HG03457 (cell line): ENCODE measurements around the gene HOOK2.
"Not testable (repeated sequence)": the region's sequence is repeated elsewhere in the genome, so short reads cannot be mapped to it uniquely, and the experiment has no call there.

Source experiments
- ATAC-seq: cut with Tn5 transposase; IDR thresholded peaks from one replicate; pipeline ENCODE4 v1.9.1; 2021; ENCODE audit warnings: moderate number of reproducible peaks; ENCODE audit not compliant: unreplicated experiment

The HOOK2 gene

DNA sequence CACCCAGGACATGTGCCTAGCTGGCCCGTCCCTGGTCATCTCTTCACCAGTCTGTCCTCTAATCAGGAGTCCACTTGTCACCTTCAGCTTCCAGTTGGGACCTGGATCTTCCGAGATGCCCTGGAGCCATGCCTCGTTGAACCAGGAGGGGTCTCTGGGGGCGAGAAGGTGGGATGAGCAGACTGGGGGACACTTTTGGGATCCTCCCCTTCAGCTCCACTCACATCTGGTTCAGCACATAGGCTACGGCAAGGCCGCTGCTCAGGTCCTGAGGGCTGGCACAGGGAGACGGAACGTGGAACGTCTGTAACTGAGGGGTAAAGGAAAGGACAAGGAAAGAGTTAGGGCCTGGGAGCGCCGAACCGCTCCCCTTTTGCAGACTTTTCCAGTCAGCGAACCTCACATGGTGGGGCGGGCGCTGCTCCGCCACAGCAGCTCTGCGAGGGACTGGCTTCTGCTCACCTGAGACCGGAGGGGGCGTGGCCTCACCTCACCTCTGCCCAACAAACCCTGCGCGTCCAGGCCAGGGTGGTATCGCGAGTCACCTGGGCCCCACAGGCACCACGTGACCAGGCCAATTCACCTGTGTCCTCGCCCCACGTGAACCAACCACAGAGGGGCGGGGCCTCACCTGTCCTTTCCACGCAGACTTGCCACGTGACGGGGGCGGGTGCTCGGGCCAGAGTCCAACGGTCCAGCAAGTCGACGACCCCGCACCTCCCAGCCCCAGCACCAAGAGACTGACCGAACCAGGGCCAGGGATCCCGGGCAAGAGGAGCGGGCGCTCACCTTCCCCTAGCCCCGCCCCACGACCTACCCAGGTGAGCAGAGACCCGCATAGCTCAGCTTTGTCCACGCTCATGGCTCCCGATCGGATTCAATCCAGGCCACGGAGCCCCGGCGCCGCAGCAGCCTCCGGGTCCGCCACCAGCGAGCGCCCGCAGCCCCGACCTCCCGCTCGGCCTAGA lies at the start of gene HOOK2:
TSS of gene HOOK2 (minus strand) at position 965 of the 968 bp plus-strand sequence. CDS start at position 862, 103 bp downstream.
- ATAC-seq = no peak

GRCh38 chr19:12821761-12822160 lies 46.4 kb upstream of the HOOK2 start:
- ATAC-seq = no peak

DNA sequence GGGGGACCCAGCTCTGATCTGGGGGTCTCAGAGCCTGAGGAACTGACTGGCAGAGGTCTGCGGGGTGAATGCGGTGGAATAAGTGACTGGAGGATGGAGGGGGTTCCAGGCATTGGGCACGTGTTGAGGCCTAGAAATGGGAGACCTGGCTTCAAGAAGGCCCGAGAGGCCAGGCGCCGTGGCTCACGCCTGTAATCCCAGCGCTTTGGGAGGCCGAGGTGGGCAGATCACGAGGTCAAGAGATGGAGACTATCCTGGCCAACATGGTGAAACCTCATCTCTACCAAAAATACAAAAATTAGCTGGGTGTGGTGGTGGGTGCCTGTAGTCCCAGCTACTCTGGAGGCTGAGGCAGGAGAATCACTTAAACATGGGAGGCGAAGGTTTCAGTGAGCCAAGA lies 42.5 kb upstream of the HOOK2 start:
- ATAC-seq = not testable (repeated sequence)

DNA sequence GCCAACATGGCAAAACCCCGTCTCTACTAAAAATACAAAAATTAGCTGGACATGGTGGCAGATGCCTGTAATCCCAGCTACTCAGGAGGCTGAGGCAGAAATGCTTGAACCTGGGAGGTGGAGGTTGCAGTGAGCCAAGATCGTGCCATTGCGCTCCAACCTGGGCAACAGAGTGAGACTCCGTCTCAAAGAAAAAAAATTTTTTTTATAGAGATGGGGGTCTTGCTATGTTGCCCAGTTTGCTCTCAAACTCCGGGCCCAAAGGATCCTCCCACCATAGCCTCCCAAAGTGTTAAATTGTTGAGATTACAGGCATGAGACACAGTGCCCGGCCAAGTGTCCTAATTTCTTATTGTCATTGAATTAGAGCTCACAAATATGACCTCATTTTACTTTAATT lies 41.8 kb upstream of the HOOK2 start:
- not testable (repeated sequence) for ATAC-seq

DNA sequence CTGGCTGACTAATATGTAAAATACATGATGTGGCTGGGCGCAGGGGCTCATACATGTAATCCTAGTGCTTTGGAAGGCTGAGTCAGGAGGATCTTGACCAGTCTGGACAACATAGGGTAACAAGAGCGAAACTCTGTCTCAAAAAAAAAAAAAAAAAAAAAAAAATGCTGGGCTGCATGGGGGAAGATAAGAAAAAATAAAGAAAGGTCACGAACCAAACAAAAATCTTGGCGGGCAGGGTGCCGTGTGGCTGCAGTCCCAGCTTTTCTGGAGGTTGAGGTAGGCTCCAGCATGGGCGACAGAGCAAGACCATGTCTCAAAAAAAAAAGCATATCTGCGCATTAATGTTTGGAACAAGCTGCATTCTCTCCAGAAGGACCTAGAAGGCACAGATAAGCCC lies 39.7 kb upstream of the HOOK2 start:
- ATAC-seq = no peak

DNA sequence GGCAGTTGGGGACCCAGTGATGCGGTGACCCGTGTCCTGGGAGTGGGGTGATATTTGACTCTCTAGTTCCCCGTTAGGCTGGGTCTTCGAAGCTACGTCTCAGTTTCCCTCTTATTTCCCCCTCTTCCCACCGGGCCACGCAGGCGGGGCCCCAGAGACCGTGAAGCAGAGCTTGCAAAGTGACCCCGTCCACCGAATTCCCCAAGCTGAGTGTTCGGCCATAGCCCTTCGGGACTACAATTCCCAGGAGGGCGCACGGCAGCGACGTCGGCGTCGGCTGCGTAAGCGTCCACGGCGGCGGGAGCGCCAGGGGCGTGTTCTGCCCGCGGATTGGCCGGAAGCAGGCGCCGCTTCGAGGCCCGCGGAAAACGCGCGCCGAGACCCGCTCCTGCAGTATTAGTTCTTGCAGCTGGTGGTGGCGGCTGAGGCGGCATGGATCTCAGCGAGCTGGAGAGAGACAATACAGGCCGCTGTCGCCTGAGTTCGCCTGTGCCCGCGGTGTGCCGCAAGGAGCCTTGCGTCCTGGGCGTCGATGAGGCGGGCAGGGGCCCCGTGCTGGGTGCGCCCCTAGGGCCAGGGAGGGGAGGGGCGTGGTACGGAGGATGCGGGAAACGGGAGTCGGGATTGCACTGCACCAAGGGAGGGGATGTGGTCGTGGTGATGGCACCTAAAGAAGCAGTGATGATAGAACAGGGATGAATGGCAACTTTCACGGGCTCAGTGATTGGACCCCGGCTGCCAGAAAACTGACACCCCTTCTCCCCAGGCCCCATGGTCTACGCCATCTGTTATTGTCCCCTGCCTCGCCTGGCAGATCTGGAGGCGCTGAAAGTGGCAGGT lies 31.1 kb upstream of the HOOK2 start, which contains the start of gene RNASEH2A:
TSS of gene RNASEH2A (plus strand) at position 343 of the 840 bp plus-strand sequence. CDS start at position 433, 90 bp downstream.
- ATAC-seq = no peak

GRCh38 chr19:12804051-12804450 lies 28.7 kb upstream of the HOOK2 start:
- no peak for ATAC-seq

GRCh38 chr19:12802267-12803106 lies 27.1 kb upstream of the HOOK2 start:
- ATAC-seq = no peak

- ATAC-seq = no peak
Measured at GRCh38 chr19:12801466-12802266, 26.3 kb upstream of the HOOK2 start, which contains the start of the genes PRDX2 and THSD8. Gene PRDX2, minus strand, starts transcription at chr19:12801800. Its CDS starts 539 bp downstream, at chr19:12801261. Gene THSD8, plus strand, starts transcription at chr19:12802069. Its CDS starts 3 bp downstream, at chr19:12802072.

- ATAC-seq = no peak
Measured at GRCh38 chr19:12800923-12801465, 25.6 kb upstream of the HOOK2 start.

GRCh38 chr19:12800466-12800770 lies 25.1 kb upstream of the HOOK2 start:
- ATAC-seq = no peak

- ATAC-seq = no peak
Measured at GRCh38 chr19:12799742-12800465, 24.6 kb upstream of the HOOK2 start.

DNA sequence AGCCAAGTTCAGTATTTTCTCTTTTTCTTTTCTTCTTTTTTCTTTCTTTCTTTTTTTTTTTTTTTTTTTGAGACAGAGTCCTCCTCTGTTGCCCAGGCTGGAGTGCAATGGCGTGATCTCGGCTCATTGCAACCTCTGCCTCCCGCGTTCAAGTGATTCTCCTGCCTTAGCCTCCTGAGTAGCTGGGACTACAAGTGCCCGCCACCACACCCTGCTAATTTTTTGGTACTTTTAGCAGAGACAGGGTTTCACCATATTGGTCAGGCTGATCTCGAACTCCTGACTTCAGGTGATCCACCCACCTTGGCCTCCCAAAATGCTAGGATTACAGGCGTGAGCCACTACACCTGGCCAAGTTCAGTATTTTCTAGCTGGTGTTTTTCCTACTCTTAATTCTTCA lies 22.3 kb upstream of the HOOK2 start:
- not testable (repeated sequence) for ATAC-seq

- ATAC-seq = no peak
Measured at GRCh38 chr19:12797141-12797587, 21.8 kb upstream of the HOOK2 start.

DNA sequence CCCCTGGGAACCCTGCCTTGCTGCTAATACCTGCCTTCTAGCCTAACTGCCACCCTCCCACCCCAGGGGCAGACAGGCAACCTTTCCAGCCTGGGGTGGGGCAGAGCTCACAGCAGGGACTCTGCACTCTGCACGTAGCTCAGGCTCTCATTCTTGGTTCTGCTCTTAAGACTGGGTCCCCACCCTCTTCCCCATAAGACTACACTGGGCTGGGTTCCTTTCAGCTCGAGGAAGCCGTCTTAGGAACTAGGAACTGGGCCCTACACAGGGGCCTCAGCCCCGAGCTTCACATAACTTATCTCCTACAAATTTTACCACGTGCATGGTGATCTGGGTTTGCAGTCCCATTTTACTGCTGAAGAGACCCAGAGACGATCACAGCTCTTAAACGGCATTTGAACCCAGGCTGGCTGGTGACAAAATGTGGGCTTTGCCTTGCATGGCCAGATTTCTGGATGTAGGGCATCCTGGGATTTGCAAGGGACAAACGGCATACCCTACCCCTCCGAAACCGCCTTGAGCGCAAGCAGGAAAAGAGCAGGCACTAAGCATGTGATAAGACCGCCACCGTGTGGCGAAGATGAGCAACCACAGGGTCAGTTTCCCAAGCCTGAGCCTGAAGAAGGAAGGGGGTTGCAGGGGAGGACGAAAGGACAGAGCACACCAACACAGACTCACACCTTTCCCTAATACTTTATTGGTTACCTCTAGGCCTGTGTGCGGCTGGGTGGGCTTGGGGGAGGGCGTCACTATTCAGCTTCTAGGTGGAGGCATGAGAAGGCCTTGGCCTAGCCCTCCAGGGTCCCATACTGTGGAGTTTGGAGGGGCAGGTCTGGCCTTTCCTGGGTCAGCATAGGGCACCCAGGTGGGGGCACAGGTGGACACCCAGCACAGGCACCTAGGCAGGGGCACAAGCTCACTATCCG lies 21.1 kb upstream of the HOOK2 start:
- ATAC-seq = no peak

DNA sequence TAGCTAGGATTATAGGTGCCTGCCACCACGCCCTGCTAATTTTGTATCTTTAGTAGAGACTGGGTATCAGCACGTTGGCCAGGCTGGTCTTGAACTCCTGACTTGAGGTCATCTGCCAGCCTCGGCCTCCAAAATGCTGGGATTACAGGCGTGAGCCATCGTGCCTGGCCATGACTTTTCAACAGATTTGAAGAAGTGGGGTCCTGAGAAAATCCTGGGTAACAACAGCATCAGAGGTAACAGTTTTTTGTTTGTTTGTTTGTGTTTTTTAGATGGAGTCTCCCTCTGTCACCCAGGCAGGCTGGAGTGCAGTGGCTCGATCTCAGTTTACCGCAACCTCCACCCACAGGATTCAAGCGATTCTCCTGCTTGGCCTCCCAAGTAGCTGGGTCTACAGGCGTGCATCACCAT lies 19.6 kb upstream of the HOOK2 start:
- ATAC-seq = no peak

DNA sequence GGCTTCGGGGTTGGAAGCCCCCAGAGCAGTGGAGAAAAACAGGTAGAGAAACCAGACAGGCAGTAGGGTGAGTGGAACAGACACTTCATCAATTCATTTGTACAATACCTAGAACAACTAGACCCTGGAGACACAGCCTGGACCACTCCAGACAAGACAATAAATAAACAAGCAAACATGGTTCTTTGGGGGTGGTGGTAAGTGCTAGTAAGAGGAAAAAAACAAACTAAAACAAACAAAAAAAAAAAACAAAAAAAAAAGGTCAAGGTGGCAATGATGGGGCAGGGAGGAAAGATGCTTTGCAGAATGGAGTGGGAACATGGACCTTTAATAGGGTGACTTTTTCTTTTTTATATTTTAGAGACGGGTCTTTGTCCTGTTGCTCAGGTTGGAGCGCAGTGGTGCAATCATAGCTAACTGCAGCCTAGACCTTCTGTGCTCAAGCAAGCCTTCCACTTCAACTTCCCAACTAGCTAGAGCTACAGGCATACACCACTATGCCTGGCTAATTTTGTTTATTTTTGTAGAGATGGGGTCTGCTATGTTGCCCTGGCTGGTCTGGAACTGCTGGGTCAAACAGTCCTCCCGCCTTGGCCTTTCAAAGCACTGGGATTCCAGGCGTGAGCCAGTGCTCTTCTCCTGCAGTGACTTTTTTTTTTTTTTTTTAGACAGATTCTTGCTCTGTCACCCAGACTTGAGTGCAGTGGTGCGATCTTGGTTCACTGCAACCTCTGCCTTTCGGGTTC lies 19.0 kb upstream of the HOOK2 start:
- ATAC-seq = no peak
